ENCODE results near the gene S100A3.

GRCh38 chr1:153534925-153535241, 14.2 kb downstream of the S100A3 start:
- TF ChIP-seq CTCF (IDR thresholded peaks at IDR 0.05) = no peak
- no peak for TF ChIP-seq POLR2A (IDR thresholded peaks at IDR 0.05)
